HepG2 (cell line): ENCODE measurements around the gene SPEM2. TPM values are rescaled to one million over a fixed set of nuclear protein-coding genes. Genes with fewer than 3 reads are reported as not detected.
A peak's percentile ranks its signal among the peaks of the same experiment; 100 is the strongest.

ENCODE experiments used
- BCL6 ChIP-seq: IDR thresholded peaks from 2 replicates; pipeline ENCODE4 v1.6.1; 2016; ENCODE audit warnings: missing genetic modification reagents, missing compliant biosample characterization
- FOXM1 ChIP-seq: sonication (generic); formaldehyde crosslinking; IDR thresholded peaks from 2 replicates; pipeline ENCODE4 v1.5.0; 2020; ENCODE audit warnings: missing genetic modification reagents
- ISX ChIP-seq: sonication (generic); formaldehyde crosslinking; conservative IDR thresholded peaks from 2 replicates; pipeline ENCODE4 v1.5.0; 2020; ENCODE audit warnings: missing genetic modification reagents
- MIER3 ChIP-seq: IDR thresholded peaks from 2 replicates; pipeline ENCODE4 v1.6.1; 2016; ENCODE audit warnings: missing compliant biosample characterization, borderline replicate concordance
- POLR2AphosphoS2 ChIP-seq: IDR thresholded peaks from 2 replicates; pipeline ENCODE4 v1.6.1; 2011; ENCODE audit warnings: low read depth, low read length, improper control_type of control experiment
- SNAPC2 ChIP-seq: sonication (generic); formaldehyde crosslinking; IDR thresholded peaks from 2 replicates; pipeline ENCODE4 v1.8.1; 2022; ENCODE audit warnings: mild to moderate bottlenecking, missing genetic modification reagents
- SP5 ChIP-seq: IDR thresholded peaks from 2 replicates; pipeline ENCODE4 v1.6.1; 2016; ENCODE audit warnings: low read depth, borderline replicate concordance
- ZNF335 ChIP-seq: sonication (generic); formaldehyde crosslinking; IDR thresholded peaks from 2 replicates; pipeline ENCODE4 v1.4.0; 2020; ENCODE audit warnings: missing genetic modification reagents
- ZNF724P ChIP-seq: sonication (generic); formaldehyde crosslinking; IDR thresholded peaks from 2 replicates; pipeline ENCODE4 v1.8.0; 2022; ENCODE audit warnings: missing genetic modification reagents, borderline replicate concordance
- polyA plus RNA-seq, 8 experiments: library from polyadenylated mRNA; depleted of rRNA in 3 of 8; stranded (reverse) in 7 of 8; unstranded in 1 of 8; fragments of >200 nt; fragmentation: Illumina TruSeq in 4 of 8; extraction: Trizol in 4 of 8; gene quantifications; 2 replicates each; pipeline versions ENCODE4 v1.2.1 to v1.2.3, GENCODE V29; 2011 to 2016; ENCODE audit warnings: low read depth in 4 of 8, missing spikeins in 1 of 8, mixed read lengths in 1 of 8; ENCODE audit not compliant: insufficient read depth in 1 of 8
- total RNA-seq, 5 experiments: library from RNA; depleted of rRNA; stranded (reverse); fragments of >200 nt; fragmentation: Illumina TruSeq; extraction: Trizol; gene quantifications; 2 replicates each; pipeline ENCODE4 v1.2.3, GENCODE V29; 2016; ENCODE audit warnings: low read depth in 1 of 5
- TF ChIP-seq, protein P1 (sequence below): sonication (generic); formaldehyde crosslinking; IDR thresholded peaks from 2 replicates; pipeline ENCODE4 v1.4.0; 2020; ENCODE audit warnings: missing genetic modification reagents, borderline replicate concordance
- TF ChIP-seq, protein P2 (sequence below): IDR thresholded peaks from 2 replicates; pipeline ENCODE4 v1.6.1; 2016; ENCODE audit warnings: low read depth, control low read depth
- TF ChIP-seq, protein P3 (sequence below): sonication (generic); formaldehyde crosslinking; IDR thresholded peaks from 2 replicates; pipeline ENCODE4 v1.4.0; 2020; ENCODE audit warnings: mild to moderate bottlenecking, missing genetic modification reagents
- TF ChIP-seq, protein P4 (sequence below): sonication (generic); formaldehyde crosslinking; IDR thresholded peaks from 2 replicates; pipeline ENCODE4 v1.4.0; 2020; ENCODE audit warnings: mild to moderate bottlenecking, missing genetic modification reagents

The SPEM2 gene
- total and polyA plus RNA-seq, 2 of the 13 experiments (the other 11 are each of a cell fraction or from before 2014, with no cell fraction given): not detected

DNA sequence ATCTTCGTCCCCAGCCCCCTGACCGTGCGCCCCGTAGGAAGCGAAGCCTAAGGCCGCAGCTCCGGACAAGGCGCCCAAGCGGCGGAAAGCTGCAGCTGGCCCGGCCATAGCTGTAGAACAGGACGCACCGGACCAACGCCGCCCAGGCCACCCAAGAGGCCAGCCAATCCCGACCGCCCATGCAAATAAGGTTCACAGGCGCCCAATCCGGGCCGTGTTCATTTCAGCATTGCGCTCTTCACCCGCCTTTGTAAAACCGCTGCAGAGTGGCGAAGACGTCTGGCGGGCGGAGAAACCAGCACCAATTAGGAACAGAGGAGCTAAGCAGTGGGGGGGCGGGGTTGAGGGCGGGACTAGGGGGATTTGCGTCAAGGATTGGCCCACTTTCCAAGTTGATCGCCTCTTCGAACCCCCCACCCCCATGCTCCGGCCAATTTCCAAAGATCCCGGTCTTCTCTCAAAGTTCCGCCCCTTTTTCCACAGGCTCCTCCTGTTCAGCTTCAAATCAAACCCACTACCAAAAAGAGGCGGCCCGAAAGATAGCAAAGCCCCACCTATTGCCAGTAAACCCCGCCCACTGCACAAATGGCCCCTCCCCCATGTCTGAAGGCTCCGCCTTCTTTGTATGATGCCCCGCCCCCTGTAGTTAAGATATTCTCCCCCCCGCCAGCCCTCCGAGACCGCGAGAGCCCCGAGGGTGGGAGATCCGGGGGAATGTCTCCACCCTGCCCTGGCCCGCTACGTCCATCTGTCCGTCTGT is 21.3 kb upstream of the SPEM2 start, which contains the start of gene TMEM256 (continued):
- TF ChIP-seq, protein P1, sequence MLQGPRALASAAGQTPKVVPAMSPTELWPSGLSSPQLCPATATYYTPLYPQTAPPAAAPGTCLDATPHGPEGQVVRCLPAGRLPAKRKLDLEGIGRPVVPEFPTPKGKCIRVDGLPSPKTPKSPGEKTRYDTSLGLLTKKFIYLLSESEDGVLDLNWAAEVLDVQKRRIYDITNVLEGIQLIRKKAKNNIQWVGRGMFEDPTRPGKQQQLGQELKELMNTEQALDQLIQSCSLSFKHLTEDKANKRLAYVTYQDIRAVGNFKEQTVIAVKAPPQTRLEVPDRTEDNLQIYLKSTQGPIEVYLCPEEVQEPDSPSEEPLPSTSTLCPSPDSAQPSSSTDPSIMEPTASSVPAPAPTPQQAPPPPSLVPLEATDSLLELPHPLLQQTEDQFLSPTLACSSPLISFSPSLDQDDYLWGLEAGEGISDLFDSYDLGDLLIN: no peak
- TF ChIP-seq BCL6 (CRISPR knock-in tag) (no peak), MIER3 (no peak), ZNF335 (no peak), FOXM1 (CRISPR knock-in tag) (no peak), ZNF724P (CRISPR knock-in tag) (no peak), ISX (CRISPR knock-in tag) (peak; percentile 77; the same call in 1 of the 2 replicates), POLR2AphosphoS2 (peak; percentile 54; the same call in 1 of the 2 replicates), SNAPC2 (CRISPR knock-in tag) (peak; percentile 76), SP5 (CRISPR knock-in tag) (0 out of 2 replicates have a peak, but pooled peaks have one; percentile 6)
- TF ChIP-seq, protein P2, sequence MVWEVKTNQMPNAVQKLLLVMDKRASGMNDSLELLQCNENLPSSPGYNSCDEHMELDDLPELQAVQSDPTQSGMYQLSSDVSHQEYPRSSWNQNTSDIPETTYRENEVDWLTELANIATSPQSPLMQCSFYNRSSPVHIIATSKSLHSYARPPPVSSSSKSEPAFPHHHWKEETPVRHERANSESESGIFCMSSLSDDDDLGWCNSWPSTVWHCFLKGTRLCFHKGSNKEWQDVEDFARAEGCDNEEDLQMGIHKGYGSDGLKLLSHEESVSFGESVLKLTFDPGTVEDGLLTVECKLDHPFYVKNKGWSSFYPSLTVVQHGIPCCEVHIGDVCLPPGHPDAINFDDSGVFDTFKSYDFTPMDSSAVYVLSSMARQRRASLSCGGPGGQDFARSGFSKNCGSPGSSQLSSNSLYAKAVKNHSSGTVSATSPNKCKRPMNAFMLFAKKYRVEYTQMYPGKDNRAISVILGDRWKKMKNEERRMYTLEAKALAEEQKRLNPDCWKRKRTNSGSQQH: no peak
- TF ChIP-seq, protein P3, sequence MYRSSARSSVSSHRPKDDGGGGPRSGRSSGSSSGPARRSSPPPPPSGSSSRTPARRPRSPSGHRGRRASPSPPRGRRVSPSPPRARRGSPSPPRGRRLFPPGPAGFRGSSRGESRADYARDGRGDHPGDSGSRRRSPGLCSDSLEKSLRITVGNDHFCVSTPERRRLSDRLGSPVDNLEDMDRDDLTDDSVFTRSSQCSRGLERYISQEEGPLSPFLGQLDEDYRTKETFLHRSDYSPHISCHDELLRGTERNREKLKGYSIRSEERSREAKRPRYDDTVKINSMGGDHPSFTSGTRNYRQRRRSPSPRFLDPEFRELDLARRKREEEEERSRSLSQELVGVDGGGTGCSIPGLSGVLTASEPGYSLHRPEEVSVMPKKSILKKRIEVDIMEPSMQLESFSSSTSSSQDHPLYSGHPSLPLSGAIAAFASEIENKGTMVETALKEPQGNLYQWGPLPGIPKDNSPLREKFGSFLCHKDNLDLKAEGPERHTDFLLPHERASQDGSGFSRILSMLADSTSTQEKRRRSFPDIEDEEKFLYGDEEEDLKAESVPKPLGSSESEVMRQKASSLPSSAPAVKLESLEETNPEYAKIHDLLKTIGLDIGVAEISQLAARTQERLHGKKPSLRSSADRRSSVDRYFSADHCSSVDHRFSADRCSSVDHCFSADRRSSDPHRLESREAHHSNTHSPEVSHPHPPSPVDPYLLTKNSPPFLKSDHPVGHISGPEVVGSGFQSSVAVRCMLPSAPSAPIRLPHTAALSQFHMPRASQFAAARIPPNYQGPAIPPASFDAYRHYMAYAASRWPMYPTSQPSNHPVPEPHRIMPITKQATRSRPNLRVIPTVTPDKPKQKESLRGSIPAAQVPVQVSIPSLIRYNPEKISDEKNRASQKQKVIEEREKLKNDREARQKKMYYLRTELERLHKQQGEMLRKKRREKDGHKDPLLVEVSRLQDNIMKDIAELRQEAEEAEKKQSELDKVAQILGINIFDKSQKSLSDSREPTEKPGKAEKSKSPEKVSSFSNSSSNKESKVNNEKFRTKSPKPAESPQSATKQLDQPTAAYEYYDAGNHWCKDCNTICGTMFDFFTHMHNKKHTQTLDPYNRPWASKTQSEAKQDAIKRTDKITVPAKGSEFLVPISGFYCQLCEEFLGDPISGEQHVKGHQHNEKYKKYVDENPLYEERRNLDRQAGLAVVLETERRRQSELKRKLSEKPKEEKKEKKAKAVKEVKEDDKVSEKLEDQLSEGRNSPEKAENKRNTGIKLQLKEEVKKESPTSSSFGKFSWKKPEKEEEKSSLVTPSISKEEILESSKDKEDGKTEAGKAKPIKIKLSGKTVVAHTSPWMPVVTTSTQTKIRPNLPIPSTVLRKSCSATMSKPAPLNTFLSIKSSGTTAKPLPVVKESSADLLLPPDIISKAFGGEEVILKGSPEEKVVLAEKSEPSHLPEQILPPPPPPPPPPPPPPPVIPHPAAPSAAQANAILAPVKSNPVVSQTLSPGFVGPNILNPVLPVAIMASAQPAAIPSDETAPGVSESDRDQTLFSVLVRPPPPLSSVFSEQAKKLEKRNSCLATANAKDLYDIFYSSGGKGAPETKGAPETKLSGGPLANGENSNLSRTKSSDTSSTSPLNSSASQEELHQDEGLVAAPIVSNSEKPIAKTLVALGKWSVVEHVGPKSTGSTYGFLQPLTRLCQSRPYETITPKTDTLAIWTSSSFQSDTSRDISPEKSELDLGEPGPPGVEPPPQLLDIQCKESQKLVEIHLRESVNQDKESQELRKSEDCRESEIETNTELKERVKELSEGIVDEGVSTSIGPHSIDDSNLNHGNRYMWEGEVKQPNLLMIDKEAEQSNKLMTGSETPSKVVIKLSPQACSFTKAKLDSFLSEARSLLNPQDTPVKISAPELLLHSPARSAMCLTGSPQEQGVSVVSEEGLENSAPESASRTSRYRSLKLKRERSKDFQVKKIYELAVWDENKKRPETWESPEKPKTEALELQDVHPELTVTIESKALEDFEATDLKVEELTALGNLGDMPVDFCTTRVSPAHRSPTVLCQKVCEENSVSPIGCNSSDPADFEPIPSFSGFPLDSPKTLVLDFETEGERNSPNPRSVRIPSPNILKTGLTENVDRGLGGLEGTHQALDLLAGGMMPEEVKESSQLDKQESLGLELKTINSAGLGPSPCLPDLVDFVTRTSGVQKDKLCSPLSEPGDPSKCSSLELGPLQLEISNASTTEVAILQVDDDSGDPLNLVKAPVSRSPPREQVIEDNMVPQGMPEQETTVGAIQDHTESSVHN (CRISPR knock-in tag): no peak
- TF ChIP-seq, protein P4, sequence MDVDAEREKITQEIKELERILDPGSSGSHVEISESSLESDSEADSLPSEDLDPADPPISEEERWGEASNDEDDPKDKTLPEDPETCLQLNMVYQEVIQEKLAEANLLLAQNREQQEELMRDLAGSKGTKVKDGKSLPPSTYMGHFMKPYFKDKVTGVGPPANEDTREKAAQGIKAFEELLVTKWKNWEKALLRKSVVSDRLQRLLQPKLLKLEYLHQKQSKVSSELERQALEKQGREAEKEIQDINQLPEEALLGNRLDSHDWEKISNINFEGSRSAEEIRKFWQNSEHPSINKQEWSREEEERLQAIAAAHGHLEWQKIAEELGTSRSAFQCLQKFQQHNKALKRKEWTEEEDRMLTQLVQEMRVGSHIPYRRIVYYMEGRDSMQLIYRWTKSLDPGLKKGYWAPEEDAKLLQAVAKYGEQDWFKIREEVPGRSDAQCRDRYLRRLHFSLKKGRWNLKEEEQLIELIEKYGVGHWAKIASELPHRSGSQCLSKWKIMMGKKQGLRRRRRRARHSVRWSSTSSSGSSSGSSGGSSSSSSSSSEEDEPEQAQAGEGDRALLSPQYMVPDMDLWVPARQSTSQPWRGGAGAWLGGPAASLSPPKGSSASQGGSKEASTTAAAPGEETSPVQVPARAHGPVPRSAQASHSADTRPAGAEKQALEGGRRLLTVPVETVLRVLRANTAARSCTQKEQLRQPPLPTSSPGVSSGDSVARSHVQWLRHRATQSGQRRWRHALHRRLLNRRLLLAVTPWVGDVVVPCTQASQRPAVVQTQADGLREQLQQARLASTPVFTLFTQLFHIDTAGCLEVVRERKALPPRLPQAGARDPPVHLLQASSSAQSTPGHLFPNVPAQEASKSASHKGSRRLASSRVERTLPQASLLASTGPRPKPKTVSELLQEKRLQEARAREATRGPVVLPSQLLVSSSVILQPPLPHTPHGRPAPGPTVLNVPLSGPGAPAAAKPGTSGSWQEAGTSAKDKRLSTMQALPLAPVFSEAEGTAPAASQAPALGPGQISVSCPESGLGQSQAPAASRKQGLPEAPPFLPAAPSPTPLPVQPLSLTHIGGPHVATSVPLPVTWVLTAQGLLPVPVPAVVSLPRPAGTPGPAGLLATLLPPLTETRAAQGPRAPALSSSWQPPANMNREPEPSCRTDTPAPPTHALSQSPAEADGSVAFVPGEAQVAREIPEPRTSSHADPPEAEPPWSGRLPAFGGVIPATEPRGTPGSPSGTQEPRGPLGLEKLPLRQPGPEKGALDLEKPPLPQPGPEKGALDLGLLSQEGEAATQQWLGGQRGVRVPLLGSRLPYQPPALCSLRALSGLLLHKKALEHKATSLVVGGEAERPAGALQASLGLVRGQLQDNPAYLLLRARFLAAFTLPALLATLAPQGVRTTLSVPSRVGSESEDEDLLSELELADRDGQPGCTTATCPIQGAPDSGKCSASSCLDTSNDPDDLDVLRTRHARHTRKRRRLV (CRISPR knock-in tag): peak; percentile 97
